ENCODE data around the gene TTPAL.

The TTPAL gene

GRCh38 chr20:44540834-44541233 is 65.2 kb downstream of the TTPAL start:
- DNase-seq (ENCODE audit: low spot score), result no peak

GRCh38 chr20:44541992-44542391 is 66.3 kb downstream of the TTPAL start:
- no peak for DNase-seq (ENCODE audit: low spot score)

GRCh38 chr20:44542890-44543289 is 67.2 kb downstream of the TTPAL start:
- no peak for DNase-seq (ENCODE audit: low spot score)

GRCh38 chr20:44543358-44543757 is 67.7 kb downstream of the TTPAL start:
- no peak for DNase-seq (ENCODE audit: low spot score)

Data from NAMALWA (cell line).